Stimulated activated memory B cell treated with anti-CD40 and anti-IgM and Interleukin-4, amounts not matched to agents 10 μg/mL and 1 μg/mL and 100 μg/mL, for 72 hours (primary cell): ENCODE measurements around the gene RBM20.
"Not testable (repeated sequence)": the region's sequence is repeated elsewhere in the genome, so short reads cannot be mapped to it uniquely, and the experiment has no call there.

Source experiments
- ATAC-seq: fragments of 150-1000 bp; cut with Tn5 transposase; 2 replicates; pipeline ENCODE4 v1.10.0; 2021
- H3K27ac Mint-ChIP-seq: one replicate; pipeline ENCODE4 v1.8.0; 2022; ENCODE audit warnings: mild to moderate bottlenecking, mixed read lengths
- H3K27me3 Mint-ChIP-seq: one replicate; pipeline ENCODE4 v1.8.0; 2022; ENCODE audit warnings: mixed read lengths
- H3K36me3 Mint-ChIP-seq: one replicate; pipeline ENCODE4 v1.8.0; 2022; ENCODE audit warnings: mixed read lengths
- H3K4me1 Mint-ChIP-seq: one replicate; pipeline ENCODE4 v1.8.0; 2022; ENCODE audit warnings: mixed read lengths
- H3K4me3 Mint-ChIP-seq: one replicate; pipeline ENCODE4 v1.8.0; 2022; ENCODE audit warnings: mild to moderate bottlenecking, moderate library complexity, mixed read lengths
- H3K9me3 Mint-ChIP-seq: one replicate; pipeline ENCODE4 v1.8.0; 2022; ENCODE audit warnings: mixed read lengths

Gene RBM20

DNA sequence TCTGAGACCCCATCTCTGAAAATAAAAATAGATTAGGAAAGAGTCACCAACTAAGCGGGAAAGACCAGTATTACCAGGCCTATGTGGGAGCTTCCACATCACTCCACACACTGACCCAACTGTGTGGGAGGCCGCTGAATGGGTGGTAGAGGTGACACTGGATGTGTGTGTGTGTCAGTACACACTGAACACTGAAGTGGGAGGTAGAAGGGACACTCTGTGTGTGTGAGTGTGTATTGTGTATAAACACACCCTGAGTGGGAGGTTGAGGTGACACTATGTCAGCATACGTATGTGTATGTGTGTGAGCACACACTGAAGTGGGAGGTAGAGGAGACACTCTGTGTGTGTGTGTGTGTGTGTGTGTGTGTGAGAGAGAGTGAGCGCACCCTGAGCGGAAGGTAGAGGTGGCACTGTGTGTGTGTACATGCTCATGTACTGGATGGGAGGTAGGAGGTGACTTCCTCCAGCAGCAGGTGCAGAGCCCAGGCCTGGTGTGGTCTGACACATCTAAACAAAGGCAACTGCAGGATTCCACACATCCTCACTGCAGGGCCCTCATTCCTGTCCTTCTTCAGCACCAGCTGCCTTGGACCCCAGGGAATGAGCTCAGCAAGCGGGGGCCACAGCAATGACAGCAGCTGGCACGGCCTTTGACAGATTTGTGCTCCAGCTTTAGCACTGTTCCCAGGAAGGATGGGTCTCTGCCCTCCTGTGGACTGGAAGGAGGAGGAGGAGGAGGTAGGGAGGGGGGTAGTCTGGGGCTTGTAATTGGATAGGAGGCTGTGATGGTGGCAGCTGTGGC lies 26.5 kb upstream of the RBM20 start:
- no peaks in the 10 kb centered on the region for H3K27me3 Mint-ChIP-seq
- H3K9me3 Mint-ChIP-seq: no peaks in the 10 kb centered on the region
- no peak for ATAC-seq
- no peak overlapping the region for H3K27ac Mint-ChIP-seq
- peaks cover 31% of the 10 kb centered on the region for H3K4me1 Mint-ChIP-seq
- no peak overlapping the region for H3K4me3 Mint-ChIP-seq
- H3K36me3 Mint-ChIP-seq: no peaks in the 10 kb centered on the region

DNA sequence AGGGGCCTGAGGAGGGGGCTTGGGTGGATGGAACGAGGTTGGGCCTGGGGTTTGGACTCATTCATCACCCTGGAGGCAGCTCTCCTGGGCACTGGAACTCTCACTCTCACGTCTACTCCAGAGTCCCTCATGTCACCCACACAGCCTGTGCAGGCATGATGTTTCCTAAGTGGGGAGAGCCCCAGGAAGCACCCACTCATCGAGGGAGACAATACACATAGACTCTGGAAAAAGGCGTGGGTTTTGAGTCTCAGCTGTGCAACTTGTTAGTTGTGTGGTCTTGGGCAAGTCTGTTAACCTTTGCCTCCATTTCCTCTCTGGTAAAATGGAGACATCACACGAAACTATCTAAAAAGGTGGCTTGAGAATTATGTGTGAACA lies 25.9 kb upstream of the RBM20 start:
- peak; percentile 1 for ATAC-seq
- H3K27me3 Mint-ChIP-seq: no peaks in the 10 kb centered on the region
- peaks cover 25% of the 10 kb centered on the region for H3K4me1 Mint-ChIP-seq
- H3K36me3 Mint-ChIP-seq: no peaks in the 10 kb centered on the region
- no peak overlapping the region for H3K4me3 Mint-ChIP-seq
- peaks cover 1% of the 10 kb centered on the region for H3K9me3 Mint-ChIP-seq
- no peak overlapping the region for H3K27ac Mint-ChIP-seq

DNA sequence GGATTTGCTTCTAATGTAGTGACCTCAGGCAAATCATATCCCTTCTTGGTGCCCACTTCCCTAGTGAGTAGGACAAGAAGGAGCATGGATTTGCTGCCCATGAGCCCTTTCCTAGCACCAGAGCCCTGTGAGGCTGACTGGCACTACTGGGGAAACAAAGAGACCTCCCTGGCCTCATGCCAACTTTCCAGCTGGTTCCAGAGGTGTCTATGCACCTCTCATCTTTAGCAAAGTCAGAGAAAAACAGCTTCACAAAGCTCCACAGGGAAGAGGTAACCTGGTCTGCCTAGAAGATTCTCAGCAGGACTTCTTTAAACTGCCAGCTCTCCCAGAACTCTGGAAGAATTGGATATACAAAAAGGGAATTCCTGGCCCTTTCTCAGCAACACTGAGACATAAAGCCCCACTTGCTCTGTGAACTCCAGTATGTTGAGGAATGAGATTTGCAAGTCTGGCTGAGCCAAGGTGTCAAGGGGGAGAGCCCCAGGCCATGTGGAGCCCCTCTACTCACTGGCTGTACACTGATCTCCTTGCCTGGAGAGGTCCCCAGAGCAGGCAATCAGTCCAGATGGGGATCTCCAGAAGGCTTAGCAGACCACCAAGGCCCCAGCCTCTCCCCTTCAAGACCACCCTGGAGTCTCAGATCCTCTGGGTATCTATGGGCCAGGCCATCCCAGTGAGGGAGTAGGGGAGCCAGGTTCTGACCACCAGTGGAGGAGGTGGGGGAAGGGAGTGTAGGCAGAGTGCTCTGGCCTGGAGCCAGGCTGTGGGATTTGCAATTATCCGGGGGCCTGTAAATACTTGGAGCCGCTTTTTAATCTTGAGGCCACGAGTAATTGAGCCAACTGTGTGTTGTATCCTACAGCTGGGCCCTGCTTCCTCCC lies 24.4 kb upstream of the RBM20 start:
- Mint-ChIP-seq H3K9me3 (peaks cover 3% of the 10 kb centered on the region), H3K36me3 (no peaks in the 10 kb centered on the region), H3K27me3 (peaks cover 8% of the 10 kb centered on the region), H3K27ac (no peak overlapping the region), H3K4me3 (no peak overlapping the region), H3K4me1 (peaks cover 11% of the 10 kb centered on the region)
- no peak for ATAC-seq

DNA sequence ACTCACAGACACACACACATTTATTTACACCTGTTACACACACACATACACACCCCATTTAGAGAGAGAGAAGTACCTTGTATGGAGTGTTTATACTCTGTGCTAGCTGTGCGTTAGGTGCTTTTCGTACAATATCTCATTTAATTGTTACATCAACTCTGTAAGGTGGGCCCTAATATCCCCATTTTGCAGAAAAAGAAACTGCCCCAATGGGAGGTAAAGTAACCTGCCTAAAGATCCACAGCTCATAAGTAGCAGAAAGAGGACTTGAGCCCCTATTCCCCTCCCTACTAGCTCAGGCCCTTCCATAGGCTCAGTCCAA lies 23.8 kb upstream of the RBM20 start:
- H3K9me3 Mint-ChIP-seq: peaks cover 3% of the 10 kb centered on the region
- peaks cover 8% of the 10 kb centered on the region for H3K27me3 Mint-ChIP-seq
- peaks cover 8% of the 10 kb centered on the region for H3K4me1 Mint-ChIP-seq
- no peaks in the 10 kb centered on the region for H3K36me3 Mint-ChIP-seq
- H3K4me3 Mint-ChIP-seq: no peak overlapping the region
- ATAC-seq: no peak
- no peak overlapping the region for H3K27ac Mint-ChIP-seq

DNA sequence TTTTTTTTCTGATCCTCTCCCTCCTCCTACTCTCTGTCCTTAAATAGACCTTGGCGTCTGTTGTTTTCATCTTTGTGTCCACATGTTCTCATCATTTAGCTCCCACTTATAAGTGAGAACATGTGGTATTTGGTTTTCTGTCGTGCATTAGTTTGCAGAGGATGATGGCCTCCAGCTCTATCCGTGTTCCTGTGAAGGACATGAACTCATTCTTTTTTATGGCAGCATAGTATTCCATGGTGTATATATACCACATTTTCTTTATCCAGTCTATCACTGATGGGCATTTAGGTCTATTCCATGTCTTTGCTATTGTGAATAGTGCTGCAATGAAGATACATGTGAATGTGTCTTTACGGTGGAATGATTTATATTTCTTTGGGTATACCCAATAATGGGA lies 20.8 kb upstream of the RBM20 start:
- not testable (repeated sequence) for H3K27me3 Mint-ChIP-seq, H3K4me1 Mint-ChIP-seq, H3K36me3 Mint-ChIP-seq, H3K9me3 Mint-ChIP-seq, H3K27ac Mint-ChIP-seq, H3K4me3 Mint-ChIP-seq, ATAC-seq

DNA sequence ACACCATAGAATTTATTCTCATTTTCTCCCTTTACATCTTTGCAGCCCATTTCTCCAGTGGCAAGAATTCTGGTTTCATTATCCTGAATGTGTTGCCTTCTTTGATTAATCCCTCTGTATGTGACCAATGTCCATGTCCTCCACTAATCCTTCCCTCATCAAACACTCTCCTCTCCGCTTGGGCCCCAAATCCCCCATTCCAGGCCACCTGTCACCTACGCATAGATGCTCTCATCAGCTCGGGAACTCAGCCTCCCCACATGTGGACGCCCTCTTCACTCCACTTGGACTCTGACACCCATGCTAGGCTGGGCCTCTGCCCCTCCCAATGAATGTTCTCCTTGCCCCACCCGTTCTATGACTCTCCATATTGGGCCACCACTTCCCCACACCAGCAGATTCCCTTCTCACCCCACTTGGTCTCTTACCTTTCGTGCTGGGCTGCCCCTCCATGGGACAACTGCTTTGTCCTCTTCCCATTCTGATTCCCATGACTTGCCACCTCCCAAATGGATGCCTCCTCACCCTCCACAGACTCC lies 18.7 kb upstream of the RBM20 start:
- Mint-ChIP-seq H3K4me1 (no peaks in the 10 kb centered on the region), H3K36me3 (no peaks in the 10 kb centered on the region), H3K9me3 (peaks cover 3% of the 10 kb centered on the region), H3K4me3 (no peak overlapping the region), H3K27me3 (peaks cover 8% of the 10 kb centered on the region), H3K27ac (no peak overlapping the region)
- ATAC-seq: no peak

DNA sequence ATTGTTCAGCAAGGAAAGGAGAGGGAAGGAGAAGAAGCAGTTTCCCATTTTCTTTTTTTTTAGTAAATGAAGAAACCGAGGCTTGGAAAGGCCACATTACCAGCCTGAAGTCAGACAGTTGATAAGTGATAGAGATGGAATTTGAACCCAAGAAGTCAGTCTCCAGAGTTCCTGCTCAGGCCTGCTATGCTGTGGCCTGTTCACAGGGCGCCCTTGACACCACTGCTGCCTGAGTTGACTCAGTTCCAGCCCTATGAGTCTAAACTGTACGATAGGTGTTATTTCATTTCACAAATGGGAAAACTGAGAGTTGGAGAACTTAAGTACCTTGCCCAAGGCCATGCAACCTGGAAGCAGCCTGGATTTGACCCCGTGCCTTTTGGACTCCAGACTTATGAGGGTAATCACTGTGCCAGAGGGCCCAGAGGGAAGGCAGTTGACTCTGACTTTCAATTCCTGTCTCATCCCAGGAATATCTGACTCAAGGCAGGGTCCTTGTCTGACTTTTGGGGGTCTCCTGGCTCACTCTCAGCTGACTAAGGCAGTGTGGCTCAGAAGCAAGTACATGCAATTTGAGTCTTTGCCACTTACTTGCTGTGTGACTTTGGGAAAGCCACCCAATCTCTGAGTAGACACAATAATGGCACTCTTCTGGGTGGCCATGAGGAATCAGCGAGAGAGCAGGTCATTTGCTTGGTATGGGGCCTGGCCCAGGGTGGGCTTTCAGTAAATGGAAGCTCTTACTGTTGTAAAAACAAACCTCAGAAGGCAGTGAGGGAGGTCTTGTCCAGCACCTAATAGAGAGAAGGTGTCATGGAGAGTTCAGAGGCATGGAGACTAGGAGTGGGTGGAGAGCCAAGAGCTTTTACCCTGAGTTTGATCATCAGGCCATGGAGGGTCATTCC lies 17.9 kb upstream of the RBM20 start:
- Mint-ChIP-seq H3K27ac (no peak overlapping the region), H3K4me3 (no peak overlapping the region), H3K27me3 (peaks cover 8% of the 10 kb centered on the region), H3K4me1 (no peaks in the 10 kb centered on the region), H3K9me3 (peaks cover 3% of the 10 kb centered on the region), H3K36me3 (no peaks in the 10 kb centered on the region)
- no peak for ATAC-seq

DNA sequence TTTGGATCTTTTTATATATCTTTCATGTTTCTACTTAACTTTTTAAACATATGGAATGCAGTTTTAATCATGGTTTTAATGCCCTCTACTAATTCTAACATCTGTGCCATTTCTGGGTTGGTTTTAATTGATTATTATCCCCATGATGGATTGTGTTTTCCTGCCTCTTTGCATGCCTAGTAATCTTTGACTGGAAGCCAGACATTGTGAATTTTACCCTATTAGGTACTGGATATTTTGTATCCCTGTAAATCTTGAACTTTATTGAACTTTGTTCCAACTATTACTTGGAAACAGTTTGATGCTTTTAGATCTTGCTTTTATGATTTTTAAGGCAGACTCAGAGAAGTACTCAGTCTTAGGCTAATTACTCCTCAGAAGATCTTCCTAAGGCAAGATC lies 16.0 kb upstream of the RBM20 start:
- Mint-ChIP-seq H3K4me3 (no peak overlapping the region), H3K36me3 (no peaks in the 10 kb centered on the region), H3K9me3 (peaks cover 2% of the 10 kb centered on the region), H3K27ac (no peak overlapping the region), H3K4me1 (no peaks in the 10 kb centered on the region), H3K27me3 (peaks cover 8% of the 10 kb centered on the region)
- no peak for ATAC-seq

DNA sequence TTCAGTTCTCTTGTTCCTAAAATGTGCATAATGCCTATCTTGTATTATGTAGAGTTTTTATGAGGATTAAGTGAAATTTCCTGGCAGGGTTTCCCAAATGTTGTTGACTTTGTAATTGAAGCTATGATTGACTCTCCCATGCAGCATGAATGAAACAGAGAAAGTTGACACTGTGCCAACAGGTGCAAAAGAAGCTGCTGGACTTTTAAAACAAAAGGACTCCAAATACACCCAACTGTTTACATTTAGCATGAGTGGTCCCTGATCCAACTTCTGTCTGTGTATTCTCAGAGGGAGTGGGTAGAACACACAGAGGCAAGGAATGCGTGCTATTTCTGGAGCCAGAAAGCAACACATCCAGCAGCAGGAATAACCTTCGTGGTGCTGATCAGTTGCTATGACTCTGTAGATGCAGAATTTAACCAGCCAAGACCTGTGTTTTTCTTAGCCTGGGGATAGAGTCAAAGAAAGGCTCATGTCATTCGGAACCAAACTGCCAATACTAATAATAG lies 14.4 kb upstream of the RBM20 start:
- Mint-ChIP-seq H3K36me3 (no peaks in the 10 kb centered on the region), H3K4me3 (no peak overlapping the region), H3K27ac (no peak overlapping the region), H3K4me1 (no peaks in the 10 kb centered on the region), H3K27me3 (no peaks in the 10 kb centered on the region), H3K9me3 (no peaks in the 10 kb centered on the region)
- ATAC-seq: no peak

DNA sequence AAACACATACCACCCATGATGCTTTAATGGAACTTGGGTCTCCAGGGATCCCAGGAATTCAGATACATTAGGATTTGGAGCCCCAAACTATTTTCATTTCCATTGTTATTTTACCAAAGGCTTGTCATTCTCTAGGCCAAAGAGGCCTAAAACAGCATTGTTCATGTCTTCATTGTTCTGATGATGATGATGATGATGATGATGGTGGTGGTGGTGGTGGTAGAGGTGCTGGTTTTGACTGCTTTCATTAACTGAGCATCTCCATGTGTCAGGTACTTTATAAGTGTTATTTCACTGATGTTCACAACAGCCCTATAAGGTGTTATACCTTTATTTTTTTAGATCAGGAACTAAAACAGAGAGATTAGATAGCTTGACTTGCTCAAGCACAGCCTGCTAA lies 12.2 kb upstream of the RBM20 start:
- Mint-ChIP-seq H3K4me3 (no peak overlapping the region), H3K27ac (no peak overlapping the region), H3K4me1 (no peaks in the 10 kb centered on the region), H3K27me3 (no peaks in the 10 kb centered on the region), H3K36me3 (no peaks in the 10 kb centered on the region), H3K9me3 (no peaks in the 10 kb centered on the region)
- ATAC-seq: no peak

DNA sequence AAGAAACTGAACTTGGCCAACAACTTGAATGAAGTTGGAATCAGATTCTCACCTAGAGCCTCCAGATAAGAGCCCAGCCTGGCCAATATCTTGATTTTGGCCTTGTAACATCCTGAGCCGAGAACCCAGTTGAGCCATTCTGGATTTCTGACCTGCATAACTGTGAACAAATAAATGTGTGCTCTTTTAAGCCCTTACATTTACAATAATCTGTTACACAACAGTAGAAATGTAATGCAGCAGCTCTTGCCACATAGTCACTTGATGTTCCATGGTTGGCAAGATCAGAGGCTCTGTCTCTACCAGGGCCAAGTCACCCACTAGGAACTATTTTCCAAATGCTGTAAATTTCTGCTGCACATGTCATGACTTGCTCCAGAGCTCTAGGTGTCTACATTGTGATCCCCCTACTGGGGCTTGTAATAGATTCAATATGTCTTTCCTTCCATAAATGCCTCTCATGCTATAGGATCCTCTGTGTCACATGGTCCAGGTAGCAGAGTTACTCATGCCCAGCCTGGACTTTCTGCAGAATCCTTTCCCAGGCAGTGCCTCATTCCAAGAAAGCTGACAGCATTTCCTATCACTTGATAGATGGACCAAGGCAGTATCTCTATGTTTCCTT lies 11.4 kb upstream of the RBM20 start:
- no peak for ATAC-seq
- no peak overlapping the region for H3K4me3 Mint-ChIP-seq

DNA sequence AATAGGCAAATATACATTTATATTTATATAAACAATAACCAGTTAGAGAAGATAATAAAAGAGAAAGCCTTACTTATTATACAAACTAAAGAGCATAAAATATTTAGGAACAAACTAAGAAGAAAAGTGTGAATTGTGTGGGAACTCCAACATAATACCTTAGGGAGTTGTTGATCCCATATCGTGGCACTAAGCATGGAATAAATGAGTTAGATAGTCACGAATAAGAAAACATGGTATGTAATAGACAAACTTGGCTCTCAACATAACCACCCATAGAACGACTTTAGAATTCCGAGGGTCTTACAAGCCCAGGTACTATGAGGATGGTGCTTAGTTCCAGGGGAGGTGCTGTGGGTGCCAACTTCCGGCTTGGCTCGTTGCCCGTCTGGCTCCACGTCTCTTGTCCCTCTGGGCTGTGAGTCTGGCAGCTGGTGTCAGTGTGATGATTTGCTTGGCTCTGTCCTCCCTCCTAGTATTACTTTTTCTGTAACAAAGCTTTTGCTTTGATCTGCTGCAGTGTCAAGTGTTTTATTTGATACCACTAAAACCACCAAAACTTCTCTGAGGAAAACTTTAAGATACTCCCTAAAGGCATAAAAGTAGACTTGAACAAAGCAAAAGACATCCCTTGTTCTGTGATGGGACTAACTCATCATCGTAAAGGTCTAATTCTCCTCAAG lies 9.5 kb upstream of the RBM20 start:
- Mint-ChIP-seq H3K9me3 (no peaks in the 10 kb centered on the region), H3K4me1 (no peaks in the 10 kb centered on the region)
- ATAC-seq: no peak

More for the DNA sequence above, 11.4 kb upstream of the RBM20 start:
- H3K9me3 Mint-ChIP-seq: no peaks in the 10 kb centered on the region
- no peaks in the 10 kb centered on the region for H3K4me1 Mint-ChIP-seq
- no peak overlapping the region for H3K27ac Mint-ChIP-seq
- no peaks in the 10 kb centered on the region for H3K36me3 Mint-ChIP-seq
- peaks cover 2% of the 10 kb centered on the region for H3K27me3 Mint-ChIP-seq

DNA sequence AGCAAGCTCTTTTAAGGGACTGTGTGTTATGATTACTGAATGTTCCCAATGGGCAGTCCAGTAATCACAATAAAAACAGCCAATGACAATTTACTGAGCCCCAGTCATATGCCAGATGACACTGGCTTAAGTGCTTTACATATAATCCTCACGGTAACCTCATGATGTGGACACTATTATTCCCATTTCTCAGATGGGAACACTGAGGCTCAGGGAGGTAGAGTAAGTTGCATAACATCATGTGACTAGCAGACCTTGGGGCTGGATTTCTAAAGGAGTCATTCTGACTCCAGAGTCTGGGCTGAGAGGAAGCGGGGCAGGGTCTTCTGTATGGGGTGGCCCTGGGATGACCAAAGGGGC lies 7.6 kb upstream of the RBM20 start:
- no peak overlapping the region for H3K4me3 Mint-ChIP-seq
- ATAC-seq: no peak
- H3K27me3 Mint-ChIP-seq: peaks cover 18% of the 10 kb centered on the region
- H3K4me1 Mint-ChIP-seq: peaks cover 6% of the 10 kb centered on the region
- H3K27ac Mint-ChIP-seq: no peak overlapping the region
- no peaks in the 10 kb centered on the region for H3K9me3 Mint-ChIP-seq
- H3K36me3 Mint-ChIP-seq: no peaks in the 10 kb centered on the region

More for the DNA sequence above, 9.5 kb upstream of the RBM20 start:
- H3K27ac Mint-ChIP-seq: no peak overlapping the region
- H3K27me3 Mint-ChIP-seq: peaks cover 11% of the 10 kb centered on the region
- H3K36me3 Mint-ChIP-seq: no peaks in the 10 kb centered on the region
- no peak overlapping the region for H3K4me3 Mint-ChIP-seq

DNA sequence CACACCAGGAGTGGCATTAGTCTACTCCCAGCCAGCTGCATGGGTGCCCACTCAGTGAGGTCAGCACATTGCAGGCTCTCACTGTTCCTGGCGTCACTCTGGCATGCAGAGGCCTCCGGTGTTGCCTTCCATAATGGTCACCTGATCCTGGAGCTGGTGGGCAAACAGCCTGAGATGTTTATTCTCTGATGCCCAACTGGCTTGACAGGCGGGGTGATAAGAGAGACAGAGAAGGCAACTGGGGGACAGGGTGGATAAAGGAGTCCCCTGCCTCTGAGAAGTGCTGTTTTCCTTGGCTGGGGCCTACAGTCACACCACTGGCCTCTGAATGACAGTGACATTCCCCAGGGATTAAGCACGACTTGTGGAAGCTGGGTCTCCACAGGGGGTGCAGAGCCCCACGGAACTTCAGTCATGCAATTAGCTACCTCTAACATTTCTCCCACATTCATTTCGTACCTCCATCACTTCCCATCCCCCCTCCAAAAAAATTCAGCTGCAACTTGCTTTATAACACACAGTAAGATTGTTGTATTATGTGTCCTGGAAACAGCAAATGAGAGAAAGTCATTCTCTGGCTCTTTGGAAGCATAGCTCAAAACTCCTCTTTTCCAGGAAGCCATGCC lies 7.1 kb upstream of the RBM20 start:
- Mint-ChIP-seq H3K27me3 (peaks cover 23% of the 10 kb centered on the region), H3K4me1 (peaks cover 6% of the 10 kb centered on the region), H3K36me3 (no peaks in the 10 kb centered on the region), H3K4me3 (no peak overlapping the region), H3K27ac (no peak overlapping the region), H3K9me3 (no peaks in the 10 kb centered on the region)
- peak; percentile 27 for ATAC-seq
